SJCRH30 (cell line): ENCODE measurements around the gene AKR7A2. TPM values are rescaled to one million over a fixed set of nuclear protein-coding genes. Genes with fewer than 3 reads are reported as not detected.

Source experiments
- DNase-seq, 2 experiments: peaks; one replicate each; pipeline ENCODE4 v3.0.0-alpha.2; 2015 to 2020
- H3K27ac ChIP-seq: fragments of 250-450 bp; sonication (Bioruptor Pico); 2 replicates; pipeline ENCODE4 v1.5.1; 2020; ENCODE audit warnings: mild to moderate bottlenecking, moderate library complexity
- H3K27me3 ChIP-seq: fragments of 250-450 bp; sonication (Bioruptor Pico); 2 replicates; pipeline ENCODE4 v1.5.1; 2020; ENCODE audit warnings: mild to moderate bottlenecking, moderate library complexity
- H3K36me3 ChIP-seq: fragments of 250-450 bp; sonication (Bioruptor Pico); 2 replicates; pipeline ENCODE4 v1.5.1; 2020; ENCODE audit warnings: mild to moderate bottlenecking, moderate library complexity
- H3K4me1 ChIP-seq: fragments of 250-450 bp; sonication (Bioruptor Pico); 2 replicates; pipeline ENCODE4 v1.5.1; 2020; ENCODE audit warnings: mild to moderate bottlenecking, moderate library complexity
- H3K4me3 ChIP-seq: fragments of 250-450 bp; sonication (Bioruptor Pico); 2 replicates; pipeline ENCODE4 v1.5.1; 2020; ENCODE audit warnings: mild to moderate bottlenecking, moderate library complexity
- H3K9me3 ChIP-seq: fragments of 250-450 bp; sonication (Bioruptor Pico); replicated peaks from 2 replicates; pipeline ENCODE4 v1.5.1; 2020; ENCODE audit warnings: mild to moderate bottlenecking, moderate library complexity
- total RNA-seq: library from RNA; depleted of rRNA; stranded (reverse); fragments of >200 nt; shearing (Covaris generic); gene quantifications from 2 replicates; pipeline ENCODE4 v1.2.3, GENCODE V29; 2014

AKR7A2 gene
- total RNA-seq, 1 experiment from 2014 or later = 64.0 TPM

DNA sequence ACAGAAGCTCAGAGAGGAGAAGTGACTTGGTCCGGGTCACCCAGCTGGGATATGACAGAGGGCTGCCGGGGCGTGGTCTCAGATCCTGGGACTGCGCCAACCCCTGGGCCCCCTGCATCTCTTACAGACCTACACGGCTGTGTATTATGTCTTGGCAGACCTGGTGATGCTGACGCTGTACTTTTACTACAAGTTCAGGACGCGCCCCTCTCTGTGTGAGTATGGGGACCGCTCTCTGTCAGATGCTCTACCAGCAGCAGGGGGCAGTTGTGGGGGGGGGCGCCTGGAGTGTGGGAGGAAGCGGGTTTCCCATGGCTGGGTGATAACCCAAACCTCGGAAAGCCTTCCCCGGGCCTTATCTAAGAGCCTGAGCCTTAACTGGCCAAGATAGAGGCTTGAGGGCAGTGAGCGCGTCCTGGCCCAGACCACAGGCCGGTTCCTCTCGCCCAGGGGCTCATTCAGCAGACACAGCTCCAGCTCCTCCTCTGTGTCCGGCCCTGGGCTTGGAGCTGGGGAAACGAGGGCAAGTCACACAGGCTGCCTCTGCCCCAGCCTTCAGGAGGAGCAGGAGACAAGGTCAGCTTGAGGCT is 13.5 kb upstream of the AKR7A2 start:
- Histone ChIP-seq H3K4me1 (no peaks in the 10 kb centered on the region), H3K9me3 (no peaks in the 10 kb centered on the region), H3K27ac (no peak overlapping the region), H3K36me3 (peaks cover 32% of the 10 kb centered on the region), H3K4me3 (no peak overlapping the region), H3K27me3 (no peaks in the 10 kb centered on the region)
- DNase-seq = no peak

DNA sequence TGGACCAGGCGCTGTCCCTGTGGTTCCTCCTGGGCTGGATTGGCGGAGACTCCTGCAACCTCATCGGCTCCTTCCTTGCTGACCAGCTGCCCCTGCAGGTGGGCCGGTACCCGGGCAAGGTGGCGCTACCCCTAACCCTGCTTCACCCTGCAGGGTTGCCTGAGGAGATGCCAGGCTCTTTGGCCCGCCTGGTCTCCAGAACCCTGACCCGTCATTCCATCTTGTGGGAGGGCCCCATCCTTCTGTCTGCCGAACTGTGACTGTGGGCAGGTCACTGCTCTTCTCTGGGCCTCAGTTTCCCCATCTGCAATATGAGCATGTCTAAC is 12.7 kb upstream of the AKR7A2 start:
- no peaks in the 10 kb centered on the region for H3K9me3 ChIP-seq
- no peak for DNase-seq
- H3K36me3 ChIP-seq = peaks cover 30% of the 10 kb centered on the region
- H3K4me3 ChIP-seq = no peak overlapping the region
- no peaks in the 10 kb centered on the region for H3K27me3 ChIP-seq
- no peaks in the 10 kb centered on the region for H3K4me1 ChIP-seq
- H3K27ac ChIP-seq = no peak overlapping the region

DNA sequence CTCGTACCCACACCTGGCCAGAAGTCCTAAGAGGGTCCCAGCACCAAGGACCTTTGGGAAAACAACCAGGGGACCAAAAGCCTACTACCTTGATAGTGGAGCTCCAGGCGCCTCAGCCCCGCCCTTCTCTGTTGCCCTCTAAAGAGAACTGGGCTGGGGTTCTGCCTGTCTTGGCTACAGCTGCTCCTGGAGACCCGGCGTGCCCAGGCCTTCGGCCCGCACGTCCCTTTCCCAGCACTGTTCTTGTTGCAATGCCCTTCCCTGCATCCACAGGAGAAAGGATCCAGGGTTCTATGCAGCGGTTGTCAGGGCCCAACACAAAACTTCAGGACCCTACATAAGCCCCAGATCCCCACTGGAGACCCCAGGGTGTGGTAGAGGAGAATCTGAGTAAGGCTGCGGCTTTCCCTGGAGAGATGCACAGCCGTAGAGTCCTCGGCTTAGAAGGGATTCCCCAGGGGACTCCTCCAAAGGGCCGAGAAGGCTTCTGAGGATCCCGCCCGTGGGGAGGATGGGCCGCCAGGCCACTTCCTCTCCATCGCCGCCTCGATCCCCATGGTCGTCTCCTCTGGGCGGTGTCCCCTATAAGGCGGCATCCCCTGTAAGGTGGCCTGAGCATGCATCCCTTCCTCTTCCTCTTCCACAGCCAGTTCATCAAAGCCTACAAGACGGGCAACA is 12.2 kb upstream of the AKR7A2 start:
- no peak overlapping the region for H3K27ac ChIP-seq
- no peak overlapping the region for H3K4me3 ChIP-seq
- peaks cover 33% of the 10 kb centered on the region for H3K36me3 ChIP-seq
- no peak for DNase-seq
- no peaks in the 10 kb centered on the region for H3K9me3 ChIP-seq
- no peaks in the 10 kb centered on the region for H3K4me1 ChIP-seq
- H3K27me3 ChIP-seq = no peaks in the 10 kb centered on the region

DNA sequence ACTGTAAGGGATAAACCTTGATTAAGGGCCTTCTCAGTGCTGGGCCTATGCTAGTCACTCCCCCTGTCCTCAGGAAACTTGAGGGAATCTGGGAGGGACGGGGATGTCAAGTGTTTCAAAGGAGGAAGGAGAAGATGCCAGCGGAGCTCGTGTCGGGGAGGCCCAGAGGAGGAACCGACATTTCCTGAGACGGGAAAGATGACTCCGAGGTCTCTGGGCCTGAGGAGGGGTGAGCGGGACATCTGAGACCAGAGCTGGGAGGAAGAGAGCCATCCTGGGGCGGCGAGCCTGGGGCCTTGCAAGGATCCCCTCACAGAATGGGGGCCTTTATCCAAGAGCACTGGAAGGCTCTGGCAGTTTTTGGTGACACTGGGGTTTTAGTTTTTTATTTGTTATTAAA is 10.5 kb upstream of the AKR7A2 start:
- no peaks in the 10 kb centered on the region for H3K4me1 ChIP-seq
- no peaks in the 10 kb centered on the region for H3K9me3 ChIP-seq
- no peak overlapping the region for H3K27ac ChIP-seq
- no peaks in the 10 kb centered on the region for H3K27me3 ChIP-seq
- peaks cover 35% of the 10 kb centered on the region for H3K36me3 ChIP-seq
- no peak for DNase-seq
- H3K4me3 ChIP-seq = no peak overlapping the region

DNA sequence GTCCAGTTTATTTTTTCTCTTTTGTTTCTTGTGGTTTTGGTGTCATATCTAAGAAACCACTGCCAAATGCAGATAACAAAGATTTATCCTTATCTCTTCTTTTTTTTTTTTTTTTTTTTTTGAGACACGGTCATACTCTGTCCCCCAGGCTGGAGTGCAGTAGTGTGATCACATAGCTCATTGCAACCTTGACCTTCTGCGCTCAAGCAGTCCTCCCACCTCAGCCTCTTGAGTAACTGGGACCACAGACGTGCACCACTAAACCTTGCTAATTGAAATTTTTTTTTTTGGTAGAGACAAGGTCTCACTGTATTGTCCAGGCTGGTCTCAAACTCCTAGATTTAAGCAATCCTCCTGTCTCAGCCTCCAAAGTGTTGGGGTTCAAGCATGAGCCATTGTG is 9.1 kb upstream of the AKR7A2 start:
- no peak for DNase-seq
- Histone ChIP-seq H3K4me1 (no peaks in the 10 kb centered on the region), H3K4me3 (no peak overlapping the region), H3K9me3 (no peaks in the 10 kb centered on the region), H3K36me3 (peaks cover 34% of the 10 kb centered on the region), H3K27me3 (no peaks in the 10 kb centered on the region), H3K27ac (no peak overlapping the region)

DNA sequence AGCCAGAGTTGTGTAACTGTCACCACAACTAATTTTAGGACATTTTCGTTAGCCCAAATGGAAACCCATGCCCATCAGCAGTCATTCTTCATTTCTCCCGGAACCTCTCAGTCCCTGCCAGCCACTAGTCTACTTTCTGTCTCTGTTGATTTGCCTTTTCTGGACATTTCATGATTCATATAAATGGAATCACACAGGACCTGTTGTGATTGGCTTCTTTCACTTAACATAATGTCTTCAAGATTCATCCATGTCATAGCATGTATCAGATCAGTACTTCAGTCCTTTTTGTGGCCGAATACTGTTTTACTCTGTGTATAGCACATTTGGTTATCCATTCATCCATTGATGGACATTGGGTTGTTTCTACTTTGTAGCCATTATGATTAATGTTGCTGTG is 7.3 kb upstream of the AKR7A2 start:
- peaks cover 19% of the 10 kb centered on the region for H3K36me3 ChIP-seq
- H3K27me3 ChIP-seq = no peaks in the 10 kb centered on the region
- DNase-seq = no peak
- peaks cover 3% of the 10 kb centered on the region; the same call in 1 of the 2 replicates for H3K4me1 ChIP-seq
- H3K27ac ChIP-seq = no peak overlapping the region
- H3K9me3 ChIP-seq = no peaks in the 10 kb centered on the region
- no peak overlapping the region for H3K4me3 ChIP-seq

DNA sequence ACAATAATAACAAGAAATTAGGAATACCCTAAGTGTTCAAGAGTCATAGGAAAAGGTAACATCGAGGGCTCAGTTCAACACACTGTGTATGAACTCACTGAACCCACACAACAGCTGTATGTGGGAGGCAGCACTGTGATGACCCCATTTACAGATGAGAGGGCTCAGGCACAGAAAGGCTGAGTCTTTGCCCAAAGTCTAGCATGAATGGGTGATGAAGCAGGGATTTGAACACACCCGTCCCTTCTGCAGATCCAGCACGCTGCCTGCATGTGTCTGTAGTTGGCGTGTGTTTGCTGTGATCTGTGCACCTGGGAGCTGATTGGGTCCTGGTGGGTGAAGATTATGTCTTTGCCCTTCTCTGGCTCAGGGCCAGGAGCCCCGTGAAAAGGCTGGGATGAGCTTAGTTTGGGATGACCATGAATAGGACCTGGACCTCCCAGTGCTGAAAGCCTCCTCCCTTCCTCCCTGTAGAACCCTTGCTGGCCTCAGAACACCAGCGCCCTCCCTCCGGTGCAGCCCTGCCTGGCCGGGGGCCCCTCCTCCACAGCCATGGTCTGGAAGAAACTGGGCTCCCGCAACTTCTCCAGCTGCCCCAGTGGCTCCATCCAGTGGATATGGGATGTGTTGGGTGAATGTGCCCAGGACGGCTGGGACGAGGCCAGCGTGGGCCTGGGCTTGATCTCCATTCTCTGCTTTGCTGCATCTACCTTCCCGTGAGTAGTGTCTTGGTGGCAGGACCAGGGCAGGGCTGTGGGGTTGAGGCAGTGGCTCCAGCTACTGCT is 5.4 kb upstream of the AKR7A2 start:
- H3K36me3 ChIP-seq = peaks cover 17% of the 10 kb centered on the region
- H3K4me1 ChIP-seq = peaks cover 5% of the 10 kb centered on the region; the same call in 1 of the 2 replicates
- no peak overlapping the region for H3K27ac ChIP-seq
- no peaks in the 10 kb centered on the region for H3K9me3 ChIP-seq
- H3K27me3 ChIP-seq = no peaks in the 10 kb centered on the region
- no peak for DNase-seq
- H3K4me3 ChIP-seq = no peak overlapping the region

DNA sequence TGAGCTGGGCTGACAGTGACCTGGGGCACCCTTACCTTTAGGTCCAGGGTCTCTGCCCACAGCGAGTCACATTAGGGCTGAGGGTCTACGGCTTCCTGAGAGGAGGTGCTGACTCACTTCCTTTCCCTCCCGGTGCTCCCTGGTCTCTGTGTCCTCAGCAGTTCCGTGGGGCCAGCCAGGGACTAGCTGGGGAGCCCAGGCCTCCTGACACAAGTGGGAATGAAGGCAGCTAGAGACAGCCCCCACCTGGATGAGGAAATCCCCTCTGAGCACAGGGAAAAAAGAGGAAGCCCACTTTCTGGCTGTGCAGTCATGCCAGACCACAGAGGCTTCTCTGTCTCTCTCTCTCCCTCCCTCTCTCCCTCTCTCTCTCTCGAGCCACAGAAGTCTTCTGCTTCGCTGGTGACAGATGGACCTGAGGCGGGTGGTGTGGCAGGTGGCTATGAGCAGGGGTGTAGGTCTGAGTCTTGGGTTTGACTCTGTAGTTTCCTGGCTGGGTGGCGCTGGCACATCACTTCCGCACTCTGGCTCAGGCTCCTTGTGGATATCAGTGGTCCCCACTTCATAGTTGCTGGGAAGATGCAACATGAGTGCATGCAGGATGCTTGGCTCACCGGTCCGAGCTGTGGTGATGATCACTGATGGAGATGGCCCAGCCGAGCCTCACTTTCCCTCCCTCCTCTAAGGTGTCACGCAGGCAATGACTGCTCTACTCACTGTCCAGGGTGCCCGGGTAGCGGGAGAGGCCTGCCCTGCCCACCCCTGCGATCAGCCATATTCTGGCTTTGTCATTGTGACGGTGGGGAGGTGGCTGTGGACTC is 3.6 kb upstream of the AKR7A2 start:
- no peak for DNase-seq
- Histone ChIP-seq H3K36me3 (peaks cover 15% of the 10 kb centered on the region), H3K4me1 (peaks cover 5% of the 10 kb centered on the region; the same call in 1 of the 2 replicates)

DNA sequence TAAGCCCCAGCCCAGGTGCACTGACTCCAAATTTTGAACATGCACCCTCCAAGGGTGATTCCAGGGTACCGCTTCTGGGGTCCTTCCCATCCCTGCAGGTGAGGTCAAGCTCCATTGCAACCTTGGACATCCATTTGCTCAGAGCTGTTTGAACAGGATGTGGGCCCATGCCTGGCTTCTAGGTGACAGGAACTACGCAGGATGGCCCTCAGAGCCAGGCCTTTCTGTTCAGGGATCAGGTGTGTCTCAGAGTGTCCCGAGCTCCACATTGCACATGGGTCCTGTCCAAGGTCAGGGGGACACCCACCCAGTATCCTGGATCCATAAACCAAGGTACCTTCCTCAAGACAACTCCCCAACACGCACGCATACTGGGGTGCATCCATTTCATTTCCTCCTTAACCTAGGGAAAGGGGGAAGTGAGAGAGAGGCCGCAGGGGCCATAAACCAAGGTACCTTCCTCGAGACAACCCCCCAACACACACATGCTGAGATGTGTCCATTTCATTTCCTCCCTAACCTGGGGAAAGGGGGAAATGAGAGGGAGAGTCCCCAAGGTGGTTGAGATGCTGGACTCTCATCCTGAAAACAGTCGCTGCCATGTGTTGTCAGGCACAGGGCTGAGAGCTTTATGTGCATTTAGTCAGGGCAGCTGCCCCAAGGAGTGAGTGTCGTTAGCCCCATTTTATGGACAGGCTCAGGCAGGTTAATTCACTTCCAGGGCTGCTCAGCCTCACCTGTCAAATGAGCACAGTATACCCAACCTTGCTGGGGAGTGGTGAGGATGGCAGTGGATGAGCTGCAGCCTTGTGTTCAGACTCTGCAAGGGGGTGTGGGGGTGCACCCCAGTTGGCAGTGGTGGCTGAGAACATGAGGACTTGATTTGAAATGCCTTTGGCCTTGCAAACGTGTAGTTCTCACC is 2.3 kb upstream of the AKR7A2 start:
- H3K36me3 ChIP-seq = peaks cover 12% of the 10 kb centered on the region
- no peaks in the 10 kb centered on the region for H3K9me3 ChIP-seq
- DNase-seq = no peak
- no peaks in the 10 kb centered on the region for H3K27me3 ChIP-seq
- H3K4me3 ChIP-seq = no peak overlapping the region
- peaks cover 5% of the 10 kb centered on the region; the same call in 1 of the 2 replicates for H3K4me1 ChIP-seq
- H3K27ac ChIP-seq = no peak overlapping the region

More for the DNA sequence above, 3.6 kb upstream of the AKR7A2 start:
- Histone ChIP-seq H3K27ac (no peak overlapping the region), H3K27me3 (no peaks in the 10 kb centered on the region), H3K9me3 (no peaks in the 10 kb centered on the region), H3K4me3 (no peak overlapping the region)

DNA sequence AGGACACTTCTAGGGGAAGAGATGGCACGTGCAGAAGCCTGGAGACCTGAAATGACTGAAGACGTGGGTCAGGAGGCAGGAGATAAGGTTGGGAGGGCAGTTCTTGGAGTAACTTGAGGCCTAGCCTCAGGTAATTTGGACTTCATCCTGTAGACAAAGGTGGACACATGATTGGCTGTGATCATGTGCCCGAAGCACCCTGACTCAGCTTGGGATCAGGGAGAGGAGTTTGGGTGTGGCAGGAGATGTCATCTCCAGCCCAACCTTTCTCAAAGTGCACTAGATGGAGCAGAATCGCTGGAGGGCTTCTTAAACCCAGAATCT is 1.7 kb upstream of the AKR7A2 start:
- DNase-seq = no peak
- Histone ChIP-seq H3K4me1 (peaks cover 5% of the 10 kb centered on the region; the same call in 1 of the 2 replicates), H3K9me3 (no peaks in the 10 kb centered on the region), H3K36me3 (peaks cover 13% of the 10 kb centered on the region), H3K27ac (no peak overlapping the region), H3K27me3 (no peaks in the 10 kb centered on the region), H3K4me3 (no peak overlapping the region)

DNA sequence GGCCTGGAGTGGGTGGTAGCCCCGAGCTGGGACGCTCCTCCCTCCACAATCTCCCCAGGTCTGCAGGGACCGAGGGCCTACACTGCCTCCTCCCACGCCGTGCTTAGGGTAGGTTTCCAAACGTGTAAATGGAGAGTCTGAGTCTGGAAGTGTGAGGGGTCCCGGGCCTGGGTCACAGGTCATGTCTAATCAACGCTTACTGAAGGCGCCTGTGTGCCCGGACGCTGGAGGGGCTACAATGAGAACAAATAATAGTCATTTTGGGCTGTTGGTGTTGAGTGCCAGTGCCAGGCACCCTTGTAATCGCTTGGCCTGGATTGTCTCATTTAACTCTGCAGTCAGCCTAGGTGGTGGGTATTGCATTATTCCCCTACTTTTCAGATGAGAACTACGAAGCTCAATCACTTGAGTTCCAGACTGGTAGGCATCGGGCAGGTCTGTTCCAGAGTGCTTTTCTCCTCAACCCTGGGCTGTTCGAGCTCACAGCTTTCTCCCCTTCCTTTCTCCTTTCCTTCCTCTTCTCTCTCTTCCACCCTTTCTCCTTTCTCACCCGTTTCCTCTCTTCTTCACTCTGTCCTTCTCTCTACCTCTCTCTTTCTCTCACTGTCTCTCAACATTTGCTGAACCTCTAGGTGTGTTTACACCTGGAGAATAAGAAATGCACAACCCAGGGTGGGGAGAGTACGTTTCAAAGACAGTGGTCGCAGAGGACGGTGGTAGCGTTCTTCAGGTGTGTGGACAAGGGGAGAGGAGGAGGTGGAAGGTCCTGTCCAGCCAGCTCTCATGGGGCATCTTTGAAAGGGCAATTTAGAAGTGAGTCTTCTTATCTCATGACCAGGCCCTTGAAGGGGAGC is 1.1 kb upstream of the AKR7A2 start:
- Histone ChIP-seq H3K27ac (peak overlapping the region; percentile 98), H3K36me3 (peaks cover 11% of the 10 kb centered on the region), H3K4me1 (peaks cover 5% of the 10 kb centered on the region; the same call in 1 of the 2 replicates), H3K27me3 (no peaks in the 10 kb centered on the region), H3K9me3 (no peaks in the 10 kb centered on the region), H3K4me3 (peak overlapping the region; percentile 92)
- no peak for DNase-seq

DNA sequence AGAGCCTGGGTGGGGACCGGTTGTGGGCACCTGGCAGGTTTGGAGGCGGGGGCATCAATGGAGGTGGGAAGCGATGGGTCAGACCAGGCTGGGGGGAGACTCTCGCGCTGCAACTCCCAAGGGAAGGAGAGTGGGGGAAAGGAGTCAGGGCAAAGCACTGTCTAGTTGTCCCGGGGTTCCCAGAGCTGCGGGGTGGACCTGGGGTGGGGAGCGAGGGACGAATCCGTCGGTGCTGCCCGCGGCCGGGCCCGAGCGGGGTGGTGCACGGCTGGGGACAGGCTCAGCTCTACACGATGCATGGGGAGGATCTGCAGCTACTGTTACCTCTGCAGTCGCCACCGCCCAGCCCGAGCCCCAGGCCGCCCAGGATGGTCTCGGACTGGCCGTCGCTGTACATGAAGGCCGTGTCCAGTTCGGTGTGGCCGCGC is 427 bp downstream of the AKR7A2 start:
- H3K9me3 ChIP-seq = no peaks in the 10 kb centered on the region
- H3K36me3 ChIP-seq = peaks cover 14% of the 10 kb centered on the region
- peak overlapping the region; percentile 92 for H3K4me3 ChIP-seq
- peaks cover 5% of the 10 kb centered on the region; the same call in 1 of the 2 replicates for H3K4me1 ChIP-seq
- H3K27me3 ChIP-seq = no peaks in the 10 kb centered on the region
- DNase-seq = no peak
- peak overlapping the region; percentile 51; the same call in 1 of the 2 replicates for H3K27ac ChIP-seq
